Liver (tissue), 9 donors: ENCODE data around the gene KCTD12. TPM values are rescaled to one million over a fixed set of nuclear protein-coding genes. Genes with fewer than 3 reads are reported as not detected.

Experiments
- DNase-seq: peaks from one replicate; pipeline ENCODE4 v3.0.0-alpha.2; 2017; ENCODE audit warnings: low spot score
- H3K27ac ChIP-seq, 2 donors: one replicate each; pipeline ENCODE4 v1.7.0; 2013; ENCODE audit warnings: inconsistent platforms in 2 of 2, low read length in 2 of 2, control low read depth in 1 of 2, low read depth in 1 of 2, mild to moderate bottlenecking in 1 of 2
- H3K27me3 ChIP-seq, 4 donors: one replicate each; pipeline versions ENCODE4 v1.6.1 to v1.7.0; 2013; ENCODE audit warnings: low read length in 3 of 4, inconsistent platforms in 1 of 4, mild to moderate bottlenecking in 1 of 4, moderate library complexity in 1 of 4; ENCODE audit not compliant: control insufficient read depth in 4 of 4, insufficient read depth in 4 of 4
- H3K36me3 ChIP-seq, 4 donors: one replicate each; pipeline versions ENCODE4 v1.6.1 to v1.7.0; 2013; ENCODE audit warnings: low read length in 3 of 4, mild to moderate bottlenecking in 3 of 4, low read depth in 1 of 4, moderate library complexity in 1 of 4; ENCODE audit not compliant: control insufficient read depth in 4 of 4, insufficient read depth in 3 of 4
- H3K4me1 ChIP-seq, 4 donors: one replicate each; pipeline versions ENCODE4 v1.6.1 to v1.7.0; 2013; ENCODE audit warnings: low read length in 3 of 4, mild to moderate bottlenecking in 3 of 4, moderate library complexity in 1 of 4; ENCODE audit not compliant: control insufficient read depth in 4 of 4, insufficient read depth in 4 of 4
- H3K4me3 ChIP-seq, 3 donors: one replicate each; pipeline versions ENCODE4 v1.6.1 to v1.7.0; 2013; ENCODE audit warnings: low read length in 3 of 3, control low read depth in 1 of 3, low read depth in 1 of 3, mild to moderate bottlenecking in 1 of 3
- H3K9ac ChIP-seq, 2 donors: one replicate each; pipeline ENCODE4 v1.7.0; 2013; ENCODE audit warnings: low read length in 2 of 2, mild to moderate bottlenecking in 2 of 2, moderate library complexity in 2 of 2, control low read depth in 1 of 2, low read depth in 1 of 2
- H3K9me3 ChIP-seq, 4 donors: one replicate each; pipeline versions ENCODE4 v1.6.1 to v1.7.0; 2013; ENCODE audit warnings: low read length in 3 of 4; ENCODE audit not compliant: control insufficient read depth in 4 of 4
- CTCF ChIP-seq: fragments of 150-350 bp; IDR thresholded peaks from 2 replicates; pipeline ENCODE4 v1.5.1; 2017; ENCODE audit warnings: improper control_type of control experiment, low read depth, low read length; ENCODE audit not compliant: missing input control
- EGR1 ChIP-seq, 2 donors: IDR thresholded peaks; 2 replicates each; pipeline ENCODE4 v1.6.1; 2016 to 2018; ENCODE audit warnings: antibody characterized with exemption in 2 of 2, low read depth in 2 of 2
- FOXA1 ChIP-seq: IDR thresholded peaks from 2 replicates; pipeline ENCODE4 v1.6.1; 2016; ENCODE audit warnings: antibody characterized with exemption
- FOXA2 ChIP-seq: IDR thresholded peaks from 2 replicates; pipeline ENCODE4 v1.6.1; 2016; ENCODE audit warnings: antibody characterized with exemption
- GABPA ChIP-seq, 2 donors: IDR thresholded peaks in 1 of 2; conservative IDR thresholded peaks in 1 of 2; 2 replicates each; pipeline ENCODE4 v1.6.1; 2016; ENCODE audit warnings: antibody characterized with exemption in 2 of 2, mild to moderate bottlenecking in 1 of 2, moderate library complexity in 1 of 2
- HNF4A ChIP-seq, 2 donors: conservative IDR thresholded peaks; 2 replicates each; pipeline ENCODE4 v1.6.1; 2016; ENCODE audit warnings: antibody characterized with exemption in 2 of 2, mild to moderate bottlenecking in 2 of 2
- HNF4G ChIP-seq: IDR thresholded peaks from 2 replicates; pipeline ENCODE4 v1.6.1; 2016; ENCODE audit warnings: antibody characterized with exemption
- JUND ChIP-seq, 2 donors: IDR thresholded peaks; 2 replicates each; pipeline ENCODE4 v1.6.1; 2016; ENCODE audit warnings: antibody characterized with exemption in 2 of 2
- MAX ChIP-seq: IDR thresholded peaks from 2 replicates; pipeline ENCODE4 v1.6.1; 2016; ENCODE audit warnings: antibody characterized with exemption
- RAD21 ChIP-seq, 2 donors: IDR thresholded peaks; 2 replicates each; pipeline ENCODE4 v1.6.1; 2016; ENCODE audit warnings: antibody characterized with exemption in 2 of 2, mild to moderate bottlenecking in 2 of 2
- REST ChIP-seq: IDR thresholded peaks from 2 replicates; pipeline ENCODE4 v1.6.1; 2016; ENCODE audit warnings: antibody characterized with exemption, mild to moderate bottlenecking
- SP1 ChIP-seq: IDR thresholded peaks from 2 replicates; pipeline ENCODE4 v1.6.1; 2018; ENCODE audit warnings: antibody characterized with exemption, mild to moderate bottlenecking
- TAF1 ChIP-seq: conservative IDR thresholded peaks from 2 replicates; pipeline ENCODE4 v1.6.1; 2016; ENCODE audit warnings: antibody characterized with exemption, mild to moderate bottlenecking
- YY1 ChIP-seq: IDR thresholded peaks from 2 replicates; pipeline ENCODE4 v1.6.1; 2016; ENCODE audit warnings: antibody characterized with exemption, mild to moderate bottlenecking
- WGBS: extraction: QIAGEN DNeasy Blood & Tissue Kit; methylation state at CpG from one replicate; pipeline ENCODE4 v1.1.7; 2013; 5-methylcytosine and 5-hydroxymethylcytosine counted together
- polyA plus RNA-seq, 2 donors: library from polyadenylated mRNA; stranded (reverse) in 1 of 2; unstranded in 1 of 2; fragments of 200-250 nt in 1 of 2; fragments of >200 nt in 1 of 2; fragmentation: Nextera tagmentation in 1 of 2; extraction: Ambion mirVana in 1 of 2; gene quantifications; one replicate each; pipeline versions ENCODE4 v1.2.1 to v1.2.3, GENCODE V29; 2013 to 2015
- total RNA-seq, 2 donors: library from RNA; depleted of rRNA; stranded (reverse); fragments of >200 nt; gene quantifications; one replicate each; pipeline ENCODE4 v1.2.3, GENCODE V29; 2014
- donor health status: healthy.
- donor health status: healthy.
- donor health status: healthy.
- donor health status: healthy.
- donor health status: healthy.

The KCTD12 gene
- total and polyA plus RNA-seq, 4 donors, result 1.5 to 14.8 (median 6.6) TPM

DNA sequence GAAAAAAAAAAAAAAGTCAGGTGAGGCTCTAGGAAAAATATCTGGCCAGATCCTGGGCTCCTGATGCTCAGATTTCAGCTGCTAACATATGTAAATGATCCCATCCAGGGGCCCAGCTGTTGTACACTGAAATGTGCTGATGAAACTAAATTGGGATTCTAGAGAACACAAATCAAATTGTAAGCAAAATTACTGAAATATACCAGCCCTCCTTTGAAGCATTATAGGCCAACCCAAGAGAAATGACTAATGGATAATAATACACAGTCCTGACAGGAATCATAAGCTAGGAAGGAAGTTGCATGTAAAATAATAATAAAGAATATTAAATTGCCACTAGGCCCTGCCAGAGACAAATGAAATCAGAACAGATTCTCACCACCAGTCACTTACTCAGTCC is 17.8 kb downstream of the KCTD12 start:
- Histone ChIP-seq H3K36me3 (no peaks in the 10 kb centered on the region), H3K4me1 (no peaks in the 10 kb centered on the region), H3K27ac (no peak overlapping the region), H3K9ac (no peak overlapping the region), H3K27me3 (peaks cover 0 to 3% (median 0%) of the 10 kb centered on the region in 4 donors), H3K4me3 (no peak overlapping the region), H3K9me3 (no peaks in the 10 kb centered on the region)
- TF ChIP-seq FOXA1 (no peak), REST (no peak), MAX (no peak), CTCF (no peak), JUND (IDR thresholded peaks at IDR 0.05) (no peak)
- DNase-seq, result no peak

GRCh38 chr13:76865996-76866503 is 20.2 kb downstream of the KCTD12 start:
- Histone ChIP-seq H3K27me3 (no peaks in the 10 kb centered on the region), H3K9ac (no peak overlapping the region), H3K36me3 (no peaks in the 10 kb centered on the region), H3K27ac (no peak overlapping the region), H3K4me1 (no peaks in the 10 kb centered on the region), H3K9me3 (no peaks in the 10 kb centered on the region), H3K4me3 (no peak overlapping the region)
- no peak for DNase-seq
- TF ChIP-seq HNF4G, result no peak
- TF ChIP-seq MAX, result no peak
- TF ChIP-seq FOXA2, result no peak
- no peak for TF ChIP-seq EGR1 (IDR thresholded peaks at IDR 0.05; ENCODE audit: low read depth in 2 of 2)
- no peak for TF ChIP-seq YY1
- no peak for TF ChIP-seq JUND (IDR thresholded peaks at IDR 0.05)
- no peak for TF ChIP-seq REST
- no peak for TF ChIP-seq CTCF
- no peak for TF ChIP-seq GABPA (IDR thresholded peaks at IDR 0.05 in 1 of 2, conservative IDR thresholded peaks at IDR 0.05 in 1 of 2)
- no peak for TF ChIP-seq TAF1
- no peak for TF ChIP-seq RAD21 (IDR thresholded peaks at IDR 0.05)
- TF ChIP-seq SP1, result no peak
- no peak for TF ChIP-seq HNF4A (conservative IDR thresholded peaks at IDR 0.05)
- 31% methylated on average over 1 of the region's 1 CpG for WGBS
